ENCODE results near the gene LIPC.

Gene LIPC

DNA sequence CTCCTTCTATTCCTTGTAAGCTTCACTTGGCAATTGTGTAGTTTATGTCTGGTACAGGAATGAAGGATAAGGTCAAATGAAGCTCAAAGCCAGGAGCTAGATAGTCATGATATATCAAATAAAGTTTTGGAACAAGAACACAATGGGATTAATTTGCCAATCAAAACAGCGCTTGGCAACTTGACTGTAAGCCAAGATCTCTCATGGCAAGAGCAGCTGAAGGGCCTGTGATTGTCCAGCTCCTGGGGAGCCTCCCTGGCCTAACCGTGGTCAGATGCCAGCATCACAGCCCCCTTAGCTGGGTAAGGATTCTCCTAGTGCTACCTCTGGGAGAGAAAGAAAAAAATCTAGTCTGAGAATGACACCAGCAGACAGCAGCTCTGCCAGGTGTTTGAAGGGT is 97.2 kb downstream of the LIPC start:
- H3K4me1 Mint-ChIP-seq (ENCODE audit: low read depth): peaks cover 5% of the 10 kb centered on the region
- DNase-seq (ENCODE audit: low spot score): no peak
- H3K4me3 Mint-ChIP-seq: no peak overlapping the region
- no peaks in the 10 kb centered on the region for H3K27me3 Mint-ChIP-seq (ENCODE audit: low read depth)
- no peaks in the 10 kb centered on the region for H3K36me3 Mint-ChIP-seq (ENCODE audit: low read depth)
- no peaks in the 10 kb centered on the region for H3K9me3 Mint-ChIP-seq
- H3K27ac Mint-ChIP-seq: no peak overlapping the region

DNA sequence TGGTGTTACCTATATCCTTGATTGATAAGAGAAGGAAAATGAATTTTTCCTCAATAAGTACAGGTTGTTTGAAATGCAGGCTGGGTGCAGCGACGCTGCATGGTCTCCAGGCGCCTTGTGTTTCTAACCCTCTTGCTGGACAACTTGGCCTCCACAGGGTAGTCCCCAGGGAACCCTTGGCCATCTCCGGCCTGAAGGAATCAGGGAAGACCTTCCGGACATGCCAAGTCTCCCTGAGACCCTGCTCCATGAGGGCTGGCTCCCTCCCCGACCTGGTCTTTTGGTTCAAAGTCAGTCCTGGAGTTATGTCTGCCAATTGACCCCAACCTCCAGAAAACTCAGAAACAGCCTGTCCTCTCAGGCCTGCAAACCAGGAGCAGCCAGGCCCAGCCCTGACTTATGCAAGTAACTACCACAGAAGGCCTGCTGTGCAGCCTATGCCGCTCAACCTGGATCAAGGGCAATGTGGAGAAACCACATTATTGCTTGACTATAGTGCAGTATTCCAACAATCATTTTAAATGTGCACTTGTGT is 98.3 kb downstream of the LIPC start:
- H3K9me3 Mint-ChIP-seq: no peaks in the 10 kb centered on the region
- H3K27me3 Mint-ChIP-seq (ENCODE audit: low read depth): peaks cover 5% of the 10 kb centered on the region
- no peaks in the 10 kb centered on the region for H3K36me3 Mint-ChIP-seq (ENCODE audit: low read depth)
- no peak overlapping the region for H3K4me3 Mint-ChIP-seq
- DNase-seq (ENCODE audit: low spot score): no peak
- H3K27ac Mint-ChIP-seq: no peak overlapping the region
- H3K4me1 Mint-ChIP-seq (ENCODE audit: low read depth): peaks cover 5% of the 10 kb centered on the region

DNA sequence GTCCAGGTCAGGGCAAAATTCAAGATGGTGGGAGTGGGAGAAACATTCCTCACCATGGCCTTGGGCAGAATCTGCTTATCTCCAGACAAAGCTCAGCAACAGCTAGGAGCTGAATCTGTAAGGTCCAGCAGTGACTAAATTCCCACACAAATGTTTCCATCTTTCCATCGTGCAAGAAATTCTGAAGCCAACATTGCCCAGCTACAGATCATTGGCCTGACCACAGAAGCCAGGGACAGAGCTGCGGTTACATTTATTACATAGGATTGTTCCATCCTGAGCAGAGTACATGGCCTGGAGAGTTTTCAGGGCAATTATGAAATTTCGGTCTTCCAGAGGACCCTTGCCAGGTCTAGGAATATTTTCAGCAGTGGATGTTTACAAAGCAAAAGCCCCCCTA is 100.3 kb downstream of the LIPC start:
- H3K36me3 Mint-ChIP-seq (ENCODE audit: low read depth): no peaks in the 10 kb centered on the region
- no peak for DNase-seq (ENCODE audit: low spot score)
- H3K9me3 Mint-ChIP-seq: no peaks in the 10 kb centered on the region
- peaks cover 5% of the 10 kb centered on the region for H3K27me3 Mint-ChIP-seq (ENCODE audit: low read depth)
- H3K4me1 Mint-ChIP-seq (ENCODE audit: low read depth): peaks cover 5% of the 10 kb centered on the region
- H3K4me3 Mint-ChIP-seq: no peak overlapping the region
- no peak overlapping the region for H3K27ac Mint-ChIP-seq

DNA sequence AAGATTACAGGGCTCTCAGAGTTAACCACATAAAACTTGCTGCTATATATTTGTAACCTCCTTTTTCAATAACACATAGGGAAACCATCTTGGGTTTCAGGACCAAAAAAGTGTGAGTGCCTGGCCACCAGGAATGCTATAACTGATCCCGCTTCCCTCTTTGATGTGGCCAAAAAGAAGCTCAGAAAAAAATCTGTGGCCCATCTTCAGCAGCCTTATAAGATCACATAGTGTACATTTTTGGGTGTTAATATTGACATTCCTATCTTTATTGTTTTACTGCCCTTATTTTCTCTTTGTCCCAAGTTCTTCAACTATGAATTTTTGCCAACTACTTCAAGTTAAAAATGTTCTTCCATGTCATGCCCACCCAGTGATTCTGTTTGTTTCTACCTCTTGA is 102.8 kb downstream of the LIPC start:
- no peak overlapping the region for H3K27ac Mint-ChIP-seq

DNA sequence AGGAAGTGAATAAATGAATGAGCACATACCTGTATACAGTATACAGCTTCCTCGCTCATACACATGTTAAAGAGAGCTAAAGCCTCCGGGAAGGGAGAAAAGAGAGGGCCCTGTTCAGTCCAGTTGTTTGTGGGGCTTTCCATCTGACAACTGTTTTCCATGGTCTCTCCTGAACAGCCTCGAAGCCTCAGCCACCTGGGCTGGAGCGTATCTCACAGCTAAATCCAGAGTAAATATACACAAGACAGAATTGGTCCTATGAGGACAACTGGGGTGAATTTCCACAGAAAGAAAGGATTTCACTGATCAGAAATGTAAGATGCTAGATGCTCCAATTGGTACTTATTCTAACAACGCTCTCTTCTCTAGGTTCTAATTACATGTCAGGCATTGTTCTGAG is 103.5 kb downstream of the LIPC start:
- Mint-ChIP-seq H3K4me3 (no peak overlapping the region), H3K9me3 (no peaks in the 10 kb centered on the region), H3K4me1 (ENCODE audit: low read depth) (peaks cover 5% of the 10 kb centered on the region), H3K36me3 (ENCODE audit: low read depth) (no peaks in the 10 kb centered on the region), H3K27me3 (ENCODE audit: low read depth) (peaks cover 5% of the 10 kb centered on the region), H3K27ac (no peak overlapping the region)
- no peak for DNase-seq (ENCODE audit: low spot score)

More for the DNA sequence above, 102.8 kb downstream of the LIPC start:
- no peak overlapping the region for H3K4me3 Mint-ChIP-seq
- no peaks in the 10 kb centered on the region for H3K36me3 Mint-ChIP-seq (ENCODE audit: low read depth)
- H3K4me1 Mint-ChIP-seq (ENCODE audit: low read depth): peaks cover 5% of the 10 kb centered on the region
- no peak for DNase-seq (ENCODE audit: low spot score)
- peaks cover 5% of the 10 kb centered on the region for H3K27me3 Mint-ChIP-seq (ENCODE audit: low read depth)
- H3K9me3 Mint-ChIP-seq: no peaks in the 10 kb centered on the region

DNA sequence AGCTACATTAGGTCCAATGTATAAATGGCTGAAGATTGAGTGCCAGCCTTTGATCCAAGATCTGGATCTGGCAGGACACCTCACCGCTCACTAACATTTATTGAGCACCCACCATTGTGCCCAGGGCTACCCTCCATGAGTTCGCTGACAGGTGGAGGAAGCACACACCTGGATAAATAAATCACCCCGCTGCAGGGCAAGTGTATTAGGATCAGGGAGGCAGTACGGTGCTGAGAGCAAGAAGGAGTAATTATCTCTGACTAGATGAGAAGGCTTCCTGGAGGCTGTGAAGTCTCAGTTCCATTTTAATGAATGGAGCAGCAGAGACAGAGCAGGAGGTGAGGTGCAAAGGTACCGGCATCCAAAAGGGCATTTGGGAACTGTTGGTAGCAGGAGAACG is 104.1 kb downstream of the LIPC start:
- DNase-seq (ENCODE audit: low spot score): no peak
- peaks cover 5% of the 10 kb centered on the region for H3K4me1 Mint-ChIP-seq (ENCODE audit: low read depth)
- no peak overlapping the region for H3K4me3 Mint-ChIP-seq
- peaks cover 5% of the 10 kb centered on the region for H3K27me3 Mint-ChIP-seq (ENCODE audit: low read depth)
- no peak overlapping the region for H3K27ac Mint-ChIP-seq
- no peaks in the 10 kb centered on the region for H3K9me3 Mint-ChIP-seq
- no peaks in the 10 kb centered on the region for H3K36me3 Mint-ChIP-seq (ENCODE audit: low read depth)

DNA sequence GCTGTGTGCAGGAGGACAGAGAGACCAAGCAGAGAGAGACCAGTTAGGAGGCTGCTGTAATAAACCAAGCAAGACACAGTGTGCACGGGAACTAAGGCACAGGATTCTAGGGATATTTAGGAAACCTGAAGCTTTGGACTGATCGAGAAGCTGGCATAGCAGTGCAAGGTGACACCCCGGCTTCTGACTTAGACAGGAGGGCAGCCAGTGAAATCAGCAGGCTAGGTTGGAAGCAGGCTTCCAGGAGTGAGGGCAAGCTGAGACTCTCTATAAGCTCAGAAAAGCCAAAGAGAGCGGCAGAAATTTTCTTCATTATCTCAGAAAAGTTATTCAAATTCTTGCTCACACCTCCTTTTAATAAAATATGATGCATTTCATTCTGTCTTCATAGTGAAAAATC is 104.6 kb downstream of the LIPC start:
- Mint-ChIP-seq H3K4me3 (no peak overlapping the region), H3K36me3 (ENCODE audit: low read depth) (no peaks in the 10 kb centered on the region), H3K4me1 (ENCODE audit: low read depth) (peaks cover 5% of the 10 kb centered on the region), H3K27me3 (ENCODE audit: low read depth) (peaks cover 5% of the 10 kb centered on the region), H3K27ac (no peak overlapping the region), H3K9me3 (no peaks in the 10 kb centered on the region)
- no peak for DNase-seq (ENCODE audit: low spot score)

DNA sequence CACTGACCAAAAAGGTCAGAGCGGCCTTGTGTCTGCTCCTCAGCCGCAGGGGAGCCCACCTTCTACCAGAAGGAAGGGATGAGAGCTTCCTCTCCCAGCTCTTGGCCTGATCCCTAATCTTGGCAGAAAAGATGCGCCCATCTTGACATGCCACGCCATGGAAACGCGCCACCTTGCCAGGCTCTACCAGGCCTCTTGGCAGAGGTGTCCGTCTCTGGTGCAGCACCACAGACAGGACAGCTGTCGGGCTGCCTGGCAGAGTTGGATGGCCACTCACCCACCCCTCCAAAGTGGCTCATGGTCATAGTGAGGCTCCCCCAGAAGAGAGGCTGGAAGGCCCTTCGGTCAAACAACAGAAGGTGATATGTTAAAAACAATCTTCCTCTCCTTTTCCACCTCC is 105.2 kb downstream of the LIPC start:
- H3K4me3 Mint-ChIP-seq: no peak overlapping the region
- DNase-seq (ENCODE audit: low spot score): no peak
- H3K27me3 Mint-ChIP-seq (ENCODE audit: low read depth): peaks cover 5% of the 10 kb centered on the region
- H3K4me1 Mint-ChIP-seq (ENCODE audit: low read depth): peaks cover 8% of the 10 kb centered on the region
- H3K27ac Mint-ChIP-seq: no peak overlapping the region
- H3K36me3 Mint-ChIP-seq (ENCODE audit: low read depth): no peaks in the 10 kb centered on the region
- H3K9me3 Mint-ChIP-seq: no peaks in the 10 kb centered on the region

DNA sequence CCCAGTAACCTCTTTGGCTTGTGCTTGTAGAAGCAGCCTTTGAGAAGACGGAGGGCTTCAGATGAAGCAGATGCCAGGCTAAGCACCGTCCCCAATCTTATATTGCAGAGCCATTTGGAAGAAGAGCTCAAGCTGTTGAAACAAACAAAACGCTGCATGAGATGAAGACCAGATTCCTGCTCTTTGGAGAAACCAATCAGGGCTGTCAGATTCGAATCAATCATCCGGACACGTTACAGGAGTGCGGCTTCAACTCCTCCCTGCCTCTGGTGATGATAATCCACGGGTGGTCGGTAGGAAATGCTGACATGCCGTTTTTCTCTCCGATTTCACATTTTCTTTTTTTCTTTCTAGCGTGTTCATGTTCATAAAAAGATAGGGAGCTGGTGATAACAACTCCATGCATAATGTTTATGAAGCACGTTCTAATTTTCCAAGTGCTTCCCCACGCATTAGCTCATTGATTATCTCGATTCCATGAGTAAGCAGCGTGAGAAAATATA is 106.5 kb downstream of the LIPC start:
- Mint-ChIP-seq H3K9me3 (no peaks in the 10 kb centered on the region), H3K4me3 (no peak overlapping the region)

DNA sequence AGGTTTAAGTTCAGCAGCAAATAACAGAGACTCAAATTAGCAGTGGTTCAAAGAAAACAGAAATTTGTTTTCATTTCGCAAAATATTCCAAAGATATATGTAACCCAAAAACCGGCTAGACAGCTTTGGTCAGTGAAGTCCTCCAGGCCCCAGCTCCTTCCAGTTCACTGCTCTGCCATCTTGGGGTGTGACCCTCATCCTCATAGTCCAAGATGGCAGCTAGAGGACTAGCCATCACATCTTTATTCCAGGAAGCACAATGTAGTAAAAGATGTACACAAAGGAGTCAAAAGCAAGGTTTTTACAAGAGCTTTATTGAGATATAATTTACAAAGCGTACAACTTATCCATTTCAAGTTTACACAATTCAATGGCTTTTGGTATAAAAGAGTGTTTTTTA is 107.1 kb downstream of the LIPC start:
- peaks cover 7% of the 10 kb centered on the region for H3K4me1 Mint-ChIP-seq (ENCODE audit: low read depth)
- DNase-seq (ENCODE audit: low spot score): no peak
- H3K27ac Mint-ChIP-seq: no peak overlapping the region
- H3K36me3 Mint-ChIP-seq (ENCODE audit: low read depth): peaks cover under 1% of the 10 kb centered on the region
- H3K4me3 Mint-ChIP-seq: no peak overlapping the region
- peaks cover 5% of the 10 kb centered on the region for H3K27me3 Mint-ChIP-seq (ENCODE audit: low read depth)
- H3K9me3 Mint-ChIP-seq: no peaks in the 10 kb centered on the region

More for the DNA sequence above, 106.5 kb downstream of the LIPC start:
- H3K36me3 Mint-ChIP-seq (ENCODE audit: low read depth): no peaks in the 10 kb centered on the region
- H3K4me1 Mint-ChIP-seq (ENCODE audit: low read depth): peaks cover 7% of the 10 kb centered on the region
- peaks cover 5% of the 10 kb centered on the region for H3K27me3 Mint-ChIP-seq (ENCODE audit: low read depth)
- H3K27ac Mint-ChIP-seq: no peak overlapping the region
- DNase-seq (ENCODE audit: low spot score): no peak

DNA sequence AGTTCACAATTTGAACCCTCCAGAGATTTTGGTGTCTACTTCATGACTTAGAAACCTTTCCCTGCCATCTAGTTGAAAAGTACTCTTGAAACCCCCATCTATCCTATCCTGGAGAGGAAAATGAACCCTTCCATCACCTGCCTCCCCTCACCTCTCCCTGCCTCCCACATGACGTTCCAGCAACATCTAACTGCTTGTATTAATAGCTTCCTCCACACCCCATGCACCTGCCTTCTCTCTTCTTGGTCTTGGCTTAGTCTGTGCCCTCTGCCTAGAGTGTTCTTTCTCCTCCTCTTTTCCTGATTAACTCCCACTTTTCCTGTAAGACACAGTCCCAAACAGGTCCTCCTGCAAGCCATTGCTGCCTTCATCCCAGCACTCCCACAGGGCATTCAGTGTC is 107.8 kb downstream of the LIPC start:
- H3K4me1 Mint-ChIP-seq (ENCODE audit: low read depth): peaks cover 10% of the 10 kb centered on the region
- no peak overlapping the region for H3K27ac Mint-ChIP-seq
- H3K9me3 Mint-ChIP-seq: no peaks in the 10 kb centered on the region
- H3K4me3 Mint-ChIP-seq: no peak overlapping the region
- peaks cover 5% of the 10 kb centered on the region for H3K27me3 Mint-ChIP-seq (ENCODE audit: low read depth)
- DNase-seq (ENCODE audit: low spot score): no peak
- peaks cover 2% of the 10 kb centered on the region for H3K36me3 Mint-ChIP-seq (ENCODE audit: low read depth)

DNA sequence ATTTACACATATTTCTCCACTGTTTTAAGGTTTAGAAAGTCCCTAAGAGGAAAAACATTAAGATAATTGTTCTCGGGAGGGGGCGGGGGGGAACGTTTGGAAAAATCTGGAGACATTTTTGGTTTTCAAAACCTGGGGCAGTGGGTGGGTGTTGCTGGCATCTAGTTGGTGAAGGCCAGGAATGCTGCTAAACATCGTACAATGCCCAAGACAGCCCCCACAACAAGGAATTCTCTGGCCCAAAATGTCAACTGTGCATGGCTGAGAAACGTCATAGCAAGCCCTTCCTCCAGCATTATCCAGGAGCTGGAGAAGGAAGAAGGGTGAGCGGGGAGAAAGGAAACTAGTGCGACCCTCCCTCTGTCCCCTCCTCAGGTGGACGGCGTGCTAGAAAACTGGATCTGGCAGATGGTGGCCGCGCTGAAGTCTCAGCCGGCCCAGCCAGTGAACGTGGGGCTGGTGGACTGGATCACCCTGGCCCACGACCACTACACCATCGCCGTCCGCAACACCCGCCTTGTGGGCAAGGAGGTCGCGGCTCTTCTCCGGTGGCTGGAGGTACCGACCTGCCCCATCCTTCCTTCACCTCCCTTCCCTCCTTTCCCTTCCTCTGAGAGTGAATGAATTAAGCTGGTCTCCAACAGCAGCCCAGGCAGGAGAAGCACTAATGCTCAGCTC is 109.8 kb downstream of the LIPC start:
- Mint-ChIP-seq H3K27ac (no peak overlapping the region), H3K4me1 (ENCODE audit: low read depth) (peaks cover 26% of the 10 kb centered on the region), H3K9me3 (no peaks in the 10 kb centered on the region)

DNA sequence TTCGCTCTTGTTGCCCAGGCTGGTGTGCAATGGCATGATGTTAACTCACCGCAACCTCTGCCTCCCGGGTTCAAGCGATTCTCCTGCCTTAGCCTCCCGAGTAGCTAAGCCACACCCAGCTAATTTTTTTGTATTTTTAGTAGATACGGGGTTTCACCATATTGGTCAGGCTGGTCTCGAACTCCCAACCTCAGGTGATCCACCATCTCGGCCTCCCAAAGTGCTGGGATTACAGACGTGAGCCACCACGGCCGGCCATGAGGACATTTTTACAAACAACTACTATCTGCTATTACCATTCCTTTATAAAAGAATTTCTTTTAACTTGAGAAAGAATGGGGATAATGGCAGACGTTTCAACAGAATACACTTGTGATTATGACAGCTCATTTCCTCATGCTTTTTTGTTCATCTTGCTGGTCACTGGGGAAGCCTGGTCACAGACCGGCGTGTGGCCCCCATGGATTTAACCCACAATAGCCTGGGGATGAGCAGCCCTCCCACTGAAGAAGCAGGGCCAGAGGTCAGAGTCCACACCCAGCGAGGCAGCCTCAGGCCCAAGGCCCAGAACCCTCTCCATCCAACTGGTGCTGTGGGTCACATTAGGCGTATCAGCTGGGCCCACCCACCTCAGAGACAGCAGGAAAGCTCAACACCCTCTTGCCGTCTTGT is 112.0 kb downstream of the LIPC start:
- Mint-ChIP-seq H3K4me3 (peak overlapping the region; percentile 8), H3K27me3 (ENCODE audit: low read depth) (no peaks in the 10 kb centered on the region), H3K4me1 (ENCODE audit: low read depth) (peaks cover 34% of the 10 kb centered on the region), H3K27ac (no peak overlapping the region), H3K36me3 (ENCODE audit: low read depth) (peaks cover 6% of the 10 kb centered on the region), H3K9me3 (no peaks in the 10 kb centered on the region)
- DNase-seq (ENCODE audit: low spot score): no peak

More for the DNA sequence above, 109.8 kb downstream of the LIPC start:
- Mint-ChIP-seq H3K36me3 (ENCODE audit: low read depth) (peaks cover 4% of the 10 kb centered on the region), H3K27me3 (ENCODE audit: low read depth) (no peaks in the 10 kb centered on the region), H3K4me3 (no peak overlapping the region)
- no peak for DNase-seq (ENCODE audit: low spot score)

DNA sequence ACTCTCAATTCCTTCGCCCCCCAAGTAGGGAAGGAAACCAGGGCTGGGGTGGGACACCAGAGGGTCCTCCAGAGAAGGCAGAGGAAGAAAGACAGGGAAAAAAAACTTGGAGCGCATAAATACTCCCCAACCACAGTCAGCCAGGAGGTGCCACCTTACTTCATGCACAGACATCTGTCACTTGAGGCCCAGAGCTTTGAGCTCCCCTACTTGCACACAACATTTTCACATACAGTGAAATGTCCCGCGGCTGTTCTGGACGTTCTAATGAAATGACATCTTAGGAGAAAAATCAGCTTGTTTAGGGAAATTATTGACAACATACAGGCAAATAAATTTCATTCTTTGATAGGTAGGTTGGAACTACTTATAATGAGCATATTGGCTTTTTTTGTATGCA is 113.0 kb downstream of the LIPC start:
- peaks cover 34% of the 10 kb centered on the region for H3K4me1 Mint-ChIP-seq (ENCODE audit: low read depth)
- peaks cover 6% of the 10 kb centered on the region for H3K36me3 Mint-ChIP-seq (ENCODE audit: low read depth)
- H3K4me3 Mint-ChIP-seq: peak overlapping the region; percentile 63
- H3K27me3 Mint-ChIP-seq (ENCODE audit: low read depth): no peaks in the 10 kb centered on the region
- DNase-seq (ENCODE audit: low spot score): no peak
- no peaks in the 10 kb centered on the region for H3K9me3 Mint-ChIP-seq
- peak overlapping the region; percentile 97 for H3K27ac Mint-ChIP-seq
